Measurements from ENCODE around the gene TMC1.

- no peak for TF ChIP-seq CTCF (IDR thresholded peaks at IDR 0.05)
- no peak for TF ChIP-seq POLR2A (IDR thresholded peaks at IDR 0.05)
- no peak for TF ChIP-seq POLR2AphosphoS5 (IDR thresholded peaks at IDR 0.05)
- no peak for TF ChIP-seq EP300 (IDR thresholded peaks at IDR 0.05; ENCODE audit: low read depth)
These were observed 127.7 kb downstream of the TMC1 start for GRCh38 chr9:72649127-72649442.

All from transverse colon (tissue), 4 donors.